Suprapubic skin (tissue), 4 donors: ENCODE results near the gene TMEM150A. TPM values are rescaled to one million over a fixed set of nuclear protein-coding genes. Genes with fewer than 3 reads are reported as not detected.
A peak's percentile ranks its signal among the peaks of the same experiment; 100 is the strongest.

Source experiments
- DNase-seq, 2 donors: peaks; one replicate each; pipeline ENCODE4 v3.0.0-alpha.2; 2019; ENCODE audit warnings: low spot score in 2 of 2
- H3K27ac ChIP-seq: fragments of 200-600 bp; sonication (generic); one replicate; pipeline ENCODE4 v1.5.1; 2019
- H3K27me3 ChIP-seq: fragments of 200-600 bp; sonication (generic); one replicate; pipeline ENCODE4 v1.5.1; 2019
- H3K36me3 ChIP-seq: fragments of 200-600 bp; sonication (generic); one replicate; pipeline ENCODE4 v1.5.1; 2019
- H3K4me1 ChIP-seq: fragments of 200-600 bp; sonication (generic); one replicate; pipeline ENCODE4 v1.5.1; 2019
- H3K4me3 ChIP-seq: fragments of 200-600 bp; sonication (generic); one replicate; pipeline ENCODE4 v1.5.1; 2019; ENCODE audit warnings: mild to moderate bottlenecking
- H3K9me3 ChIP-seq: fragments of 200-600 bp; sonication (generic); one replicate; pipeline ENCODE4 v1.5.1; 2019
- EP300 ChIP-seq: sonication (generic); formaldehyde crosslinking; IDR thresholded peaks from one replicate; pipeline ENCODE4 v1.6.1; 2017; ENCODE audit warnings: antibody characterized with exemption
- POLR2A ChIP-seq, 2 donors: fragments of 450-650 bp; IDR thresholded peaks; one replicate each; pipeline ENCODE4 v1.6.1; 2017; ENCODE audit warnings: antibody characterized with exemption in 2 of 2, mild to moderate bottlenecking in 2 of 2, moderate library complexity in 2 of 2
- POLR2AphosphoS5 ChIP-seq, 3 donors: sonication (generic); formaldehyde crosslinking; IDR thresholded peaks; one replicate each; pipeline ENCODE4 v1.6.1; 2017; ENCODE audit warnings: antibody characterized with exemption in 3 of 3
- WGBS: methylation state at CpG from one replicate; pipeline ENCODE4 v1.1.5; 2018; 5-methylcytosine and 5-hydroxymethylcytosine counted together
- total RNA-seq, 4 donors: library from RNA; depleted of rRNA; stranded (reverse); fragments of >200 nt; gene quantifications; one replicate each; pipeline ENCODE4 v1.1.0, GENCODE V29; 2016
- TF ChIP-seq, protein P1 (sequence below), 2 donors: fragments of 200-600 bp in 1 of 2; fragments of 450-650 bp in 1 of 2; sonication (generic) in 1 of 2; IDR thresholded peaks; one replicate each; pipeline ENCODE4 v1.5.1; 2016 to 2019; ENCODE audit warnings: antibody characterized with exemption in 2 of 2, mild to moderate bottlenecking in 1 of 2, moderate library complexity in 1 of 2

TMEM150A gene
- total RNA-seq, 4 donors from 2014 or later = 13.1 to 15.0 (median 14.1) TPM

DNA sequence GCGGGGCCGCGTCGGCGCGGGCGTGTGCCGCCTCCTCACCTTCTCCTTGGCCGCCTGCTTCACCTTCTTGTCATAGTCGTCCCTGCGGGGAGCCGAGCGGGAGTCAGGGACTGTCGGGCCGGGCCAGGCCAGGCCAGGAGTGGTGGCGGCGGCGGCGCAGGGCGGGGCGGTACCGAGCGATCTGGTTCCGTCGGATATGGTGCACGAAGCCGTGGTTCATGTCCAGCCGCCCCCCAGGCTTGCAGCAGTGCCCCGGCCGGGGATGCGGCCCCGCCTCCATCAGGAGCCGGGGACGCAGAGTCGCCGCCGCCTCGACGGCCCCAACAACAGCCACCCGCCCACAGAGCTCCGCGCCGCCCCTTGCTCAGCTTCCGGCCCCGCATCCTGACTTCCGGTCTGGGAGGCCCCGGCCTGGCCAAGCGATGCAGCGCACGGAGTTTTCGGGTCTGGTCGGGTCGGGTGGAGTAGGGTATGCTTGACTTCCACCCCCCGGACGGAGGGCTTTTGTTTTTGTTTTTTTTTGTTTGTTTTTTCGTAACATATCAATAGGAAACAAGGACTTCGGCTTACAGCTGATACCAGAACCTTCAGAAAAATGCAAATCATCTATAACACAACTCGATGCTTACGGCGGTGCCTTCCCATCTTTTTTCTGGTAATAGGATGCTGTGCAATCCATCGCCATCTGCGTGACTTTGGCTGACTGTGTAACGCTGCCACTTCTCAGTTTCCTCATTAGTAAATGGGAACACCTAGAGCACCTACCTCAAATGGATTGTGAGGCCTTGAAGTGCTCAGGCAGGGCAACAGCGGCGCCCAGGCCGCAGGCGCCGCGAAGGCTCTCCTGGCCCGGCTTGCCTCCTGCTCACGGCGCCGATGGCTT, 9.4 kb upstream of the TMEM150A start, which contains the start of gene C2orf68:
C2orf68 (minus strand) TSS at position 362 of the 883 bp plus-strand sequence; CDS start at position 280, 82 bp downstream.
- 9% methylated on average over 47 of the region's 73 CpGs for WGBS
- Histone ChIP-seq H3K36me3 (peaks cover 23% of the 10 kb centered on the region), H3K4me3 (peak within 1 kb of the TSS; percentile 92), H3K4me1 (peaks cover 44% of the 10 kb centered on the region), H3K27ac (peak within 1 kb of the TSS; percentile 94), H3K9me3 (no peaks in the 10 kb centered on the region), H3K27me3 (no peaks in the 10 kb centered on the region)
- peak in 1 of 2 donors; percentile 48 for TF ChIP-seq POLR2A (IDR thresholded peaks at IDR 0.05)
- TF ChIP-seq, protein P1, sequence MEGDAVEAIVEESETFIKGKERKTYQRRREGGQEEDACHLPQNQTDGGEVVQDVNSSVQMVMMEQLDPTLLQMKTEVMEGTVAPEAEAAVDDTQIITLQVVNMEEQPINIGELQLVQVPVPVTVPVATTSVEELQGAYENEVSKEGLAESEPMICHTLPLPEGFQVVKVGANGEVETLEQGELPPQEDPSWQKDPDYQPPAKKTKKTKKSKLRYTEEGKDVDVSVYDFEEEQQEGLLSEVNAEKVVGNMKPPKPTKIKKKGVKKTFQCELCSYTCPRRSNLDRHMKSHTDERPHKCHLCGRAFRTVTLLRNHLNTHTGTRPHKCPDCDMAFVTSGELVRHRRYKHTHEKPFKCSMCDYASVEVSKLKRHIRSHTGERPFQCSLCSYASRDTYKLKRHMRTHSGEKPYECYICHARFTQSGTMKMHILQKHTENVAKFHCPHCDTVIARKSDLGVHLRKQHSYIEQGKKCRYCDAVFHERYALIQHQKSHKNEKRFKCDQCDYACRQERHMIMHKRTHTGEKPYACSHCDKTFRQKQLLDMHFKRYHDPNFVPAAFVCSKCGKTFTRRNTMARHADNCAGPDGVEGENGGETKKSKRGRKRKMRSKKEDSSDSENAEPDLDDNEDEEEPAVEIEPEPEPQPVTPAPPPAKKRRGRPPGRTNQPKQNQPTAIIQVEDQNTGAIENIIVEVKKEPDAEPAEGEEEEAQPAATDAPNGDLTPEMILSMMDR (IDR thresholded peaks at IDR 0.05) = no peak
- peak in 1 of 3 donors; percentile 56 for TF ChIP-seq POLR2AphosphoS5 (IDR thresholded peaks at IDR 0.05)
- TF ChIP-seq EP300 = no peak
- DNase-seq = peak; percentile 95 to 97

DNA sequence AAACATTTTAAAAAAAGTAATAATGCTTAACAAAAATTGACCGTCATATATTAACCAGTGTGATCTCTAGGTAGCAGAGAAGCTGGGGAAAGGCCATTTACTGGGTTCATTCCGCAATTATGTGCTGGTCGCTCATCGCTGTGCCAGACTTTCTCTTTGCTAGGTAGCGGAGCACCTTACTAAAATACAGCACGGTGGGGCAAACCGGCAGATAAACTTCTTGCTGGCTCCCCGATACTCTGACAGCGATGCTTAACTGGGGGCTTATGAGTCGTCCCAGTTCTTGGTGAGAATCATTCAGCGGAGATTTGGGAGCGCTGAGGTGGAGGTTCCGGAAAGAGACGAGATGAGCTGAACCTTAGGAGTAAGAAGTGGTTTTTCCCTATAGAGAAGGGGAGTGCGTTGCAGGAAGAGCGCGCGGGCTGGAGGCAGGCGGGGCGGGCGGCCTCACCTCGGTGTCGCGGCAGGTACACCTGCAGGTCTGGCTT, 8.8 kb upstream of the TMEM150A start:
- Histone ChIP-seq H3K27ac (peak overlapping the region; percentile 94), H3K4me1 (peaks cover 44% of the 10 kb centered on the region), H3K4me3 (peak overlapping the region; percentile 92), H3K27me3 (no peaks in the 10 kb centered on the region), H3K9me3 (no peaks in the 10 kb centered on the region), H3K36me3 (peaks cover 26% of the 10 kb centered on the region)
- no peak for DNase-seq
- no peak for TF ChIP-seq EP300
- TF ChIP-seq POLR2A (IDR thresholded peaks at IDR 0.05) = no peak
- TF ChIP-seq POLR2AphosphoS5 (IDR thresholded peaks at IDR 0.05) = no peak
- TF ChIP-seq, protein P1 (IDR thresholded peaks at IDR 0.05) = no peak
- WGBS = 3% methylated on average over 22 of the region's 24 CpGs

DNA sequence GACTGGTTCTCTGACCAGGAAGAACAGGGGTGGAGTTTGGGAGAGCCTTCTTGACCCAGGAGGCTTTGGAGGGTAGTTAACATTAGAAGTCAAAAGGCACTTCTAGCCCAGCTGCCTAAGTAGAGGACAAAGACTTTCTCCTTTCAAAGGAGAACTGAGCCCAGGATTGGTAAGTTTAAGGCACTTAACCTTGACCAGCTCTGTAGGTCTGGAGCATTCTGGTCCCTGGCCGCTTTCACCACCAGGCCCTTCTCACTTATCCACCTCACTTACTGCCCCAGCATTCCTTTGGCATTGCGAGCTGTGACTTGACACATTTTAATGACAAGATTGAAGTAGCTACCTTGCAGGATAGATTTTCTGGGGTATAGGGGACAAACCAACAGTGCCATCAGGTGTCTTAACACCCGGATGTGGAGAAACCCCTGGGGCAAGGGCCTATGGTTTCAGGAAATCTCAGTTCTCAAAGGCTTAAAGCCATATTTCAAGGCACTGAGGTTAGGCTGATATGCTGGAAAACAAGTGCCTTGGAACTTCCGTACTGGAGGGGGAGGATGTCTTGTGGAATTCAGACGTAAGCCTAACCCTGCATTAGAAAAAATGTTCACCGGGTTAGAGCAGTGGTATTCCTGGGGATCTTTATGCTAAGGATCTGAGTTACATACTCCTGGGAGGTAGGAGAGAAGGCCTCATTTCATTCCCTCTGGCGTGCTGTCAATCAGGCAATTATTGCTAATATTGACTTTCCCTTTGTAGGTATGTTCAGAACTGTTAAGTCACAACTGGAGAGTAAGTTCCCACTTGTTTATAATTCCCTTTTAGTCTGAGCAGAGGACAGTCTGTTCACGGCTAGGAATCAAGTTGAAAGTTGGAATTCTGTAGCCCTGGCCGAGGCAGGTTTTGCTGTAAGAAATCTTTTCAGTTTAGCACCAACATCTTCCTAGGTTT, 5.0 kb upstream of the TMEM150A start:
- TF ChIP-seq POLR2AphosphoS5 (IDR thresholded peaks at IDR 0.05) = no peak
- TF ChIP-seq, protein P1 (IDR thresholded peaks at IDR 0.05) = no peak
- TF ChIP-seq POLR2A (IDR thresholded peaks at IDR 0.05) = no peak
- TF ChIP-seq EP300 = no peak
- Histone ChIP-seq H3K9me3 (no peaks in the 10 kb centered on the region), H3K27me3 (no peaks in the 10 kb centered on the region), H3K27ac (peak overlapping the region; percentile 11), H3K36me3 (peaks cover 26% of the 10 kb centered on the region), H3K4me3 (no peak overlapping the region), H3K4me1 (peaks cover 68% of the 10 kb centered on the region)
- no peak for DNase-seq
- 77% methylated on average over 9 of the region's 9 CpGs for WGBS

DNA sequence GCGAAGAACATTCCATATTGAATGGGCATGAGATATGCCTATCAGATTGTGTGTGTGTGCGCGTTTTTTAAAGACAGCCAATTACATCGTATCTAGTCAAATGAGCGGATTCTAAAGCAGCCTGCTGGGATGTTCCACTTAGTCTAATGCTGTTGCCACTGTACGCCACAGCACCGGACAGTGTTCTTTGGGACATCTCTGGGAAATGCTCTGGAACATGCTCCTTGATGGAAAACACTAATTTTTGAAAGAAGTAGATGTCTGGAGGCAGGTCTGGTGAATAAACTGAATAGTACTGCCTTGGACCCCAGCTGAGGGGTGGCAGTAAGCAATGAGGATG, 3.6 kb upstream of the TMEM150A start:
- Histone ChIP-seq H3K27me3 (no peaks in the 10 kb centered on the region), H3K4me3 (no peak overlapping the region), H3K4me1 (peaks cover 71% of the 10 kb centered on the region), H3K27ac (peak overlapping the region; percentile 12), H3K9me3 (no peaks in the 10 kb centered on the region), H3K36me3 (peaks cover 28% of the 10 kb centered on the region)
- TF ChIP-seq POLR2AphosphoS5 (IDR thresholded peaks at IDR 0.05) (no peak), POLR2A (IDR thresholded peaks at IDR 0.05) (no peak), EP300 (no peak)
- TF ChIP-seq, protein P1 (IDR thresholded peaks at IDR 0.05) = no peak
- no peak for DNase-seq
- WGBS = 75% methylated on average over 7 of the region's 7 CpGs
